Neural crest cell (in vitro differentiated cells): ENCODE results near the gene ZNF524. TPM values are rescaled to one million over a fixed set of nuclear protein-coding genes. Genes with fewer than 3 reads are reported as not detected.
A peak's percentile ranks its signal among the peaks of the same experiment; 100 is the strongest.
"Not testable (repeated sequence)": the region's sequence is repeated elsewhere in the genome, so short reads cannot be mapped to it uniquely, and the experiment has no call there.

ENCODE experiments used
- DNase-seq: peaks from one replicate; pipeline ENCODE4 v3.0.0; 2021; ENCODE audit warnings: low read depth, mixed read lengths, low spot score
- H3K27ac Mint-ChIP-seq: one replicate; pipeline ENCODE4 v1.8.0; 2021; ENCODE audit warnings: mild to moderate bottlenecking, mixed read lengths; ENCODE audit not compliant: unreplicated experiment
- H3K27me3 Mint-ChIP-seq: 2 replicates; pipeline ENCODE4 v1.8.0; 2021; ENCODE audit warnings: low read depth, mild to moderate bottlenecking, mixed read lengths
- H3K36me3 Mint-ChIP-seq: 2 replicates; pipeline ENCODE4 v1.8.0; 2021; ENCODE audit warnings: low read depth, mild to moderate bottlenecking, mixed read lengths
- H3K4me1 Mint-ChIP-seq: 2 replicates; pipeline ENCODE4 v1.8.0; 2021; ENCODE audit warnings: mixed read lengths
- H3K4me3 Mint-ChIP-seq: one replicate; pipeline ENCODE4 v1.8.0; 2021; ENCODE audit warnings: mild to moderate bottlenecking, mixed read lengths
- H3K9me3 Mint-ChIP-seq: 2 replicates; pipeline ENCODE4 v1.8.0; 2021; ENCODE audit warnings: mixed read lengths
- CTCF ChIP-seq: fragments of 200-600 bp; sonication (generic); conservative IDR thresholded peaks from 2 replicates; pipeline ENCODE4 v1.5.0; 2021; ENCODE audit warnings: antibody characterized with exemption, mild to moderate bottlenecking
- total RNA-seq: library from RNA; stranded (reverse); gene quantifications from 2 replicates; pipeline ENCODE4 v1.2.1, GENCODE V29; 2021

The ZNF524 gene
- total RNA-seq, 1 donor from 2014 or later, result 6.1 TPM

GRCh38 chr19:55567708-55568328, 32.3 kb upstream of the ZNF524 start:
- TF ChIP-seq CTCF, result no peak
- Mint-ChIP-seq H3K4me1 (no peaks in the 10 kb centered on the region), H3K36me3 (no peaks in the 10 kb centered on the region), H3K9me3 (no peaks in the 10 kb centered on the region), H3K4me3 (no peak overlapping the region), H3K27ac (no peak overlapping the region), H3K27me3 (peaks cover 6% of the 10 kb centered on the region)
- DNase-seq, result no peak

GRCh38 chr19:55569477-55569876, 30.6 kb upstream of the ZNF524 start:
- not testable (repeated sequence) for H3K9me3 Mint-ChIP-seq, H3K27ac Mint-ChIP-seq, H3K4me1 Mint-ChIP-seq, H3K27me3 Mint-ChIP-seq, H3K4me3 Mint-ChIP-seq, H3K36me3 Mint-ChIP-seq, DNase-seq

GRCh38 chr19:55573929-55574328, 26.2 kb upstream of the ZNF524 start:
- not testable (repeated sequence) for H3K27me3 Mint-ChIP-seq, H3K4me3 Mint-ChIP-seq, H3K4me1 Mint-ChIP-seq, H3K27ac Mint-ChIP-seq, H3K9me3 Mint-ChIP-seq, DNase-seq
- peaks cover 11% of the 10 kb centered on the region for H3K36me3 Mint-ChIP-seq

GRCh38 chr19:55576746-55577145, 23.3 kb upstream of the ZNF524 start:
- H3K4me3 Mint-ChIP-seq, result peak overlapping the region; percentile 86

GRCh38 chr19:55578031-55578760, 21.9 kb upstream of the ZNF524 start:
- Mint-ChIP-seq H3K4me3 (no peak overlapping the region), H3K36me3 (peaks cover 17% of the 10 kb centered on the region), H3K27me3 (no peaks in the 10 kb centered on the region), H3K4me1 (peaks cover 19% of the 10 kb centered on the region), H3K9me3 (no peaks in the 10 kb centered on the region), H3K27ac (no peak overlapping the region)
- no peak for TF ChIP-seq CTCF
- no peak for DNase-seq

More at GRCh38 chr19:55576746-55577145, 23.3 kb upstream of the ZNF524 start:
- TF ChIP-seq CTCF, result no peak
- no peaks in the 10 kb centered on the region for H3K9me3 Mint-ChIP-seq
- no peak overlapping the region for H3K27ac Mint-ChIP-seq
- peaks cover 19% of the 10 kb centered on the region for H3K4me1 Mint-ChIP-seq
- peaks cover 17% of the 10 kb centered on the region for H3K36me3 Mint-ChIP-seq
- H3K27me3 Mint-ChIP-seq, result no peaks in the 10 kb centered on the region
- no peak for DNase-seq

GRCh38 chr19:55578761-55579747, 21.0 kb upstream of the ZNF524 start:
- Mint-ChIP-seq H3K9me3 (no peaks in the 10 kb centered on the region), H3K27ac (peak overlapping the region; percentile 85), H3K4me1 (peaks cover 19% of the 10 kb centered on the region), H3K36me3 (peaks cover 17% of the 10 kb centered on the region), H3K4me3 (peak overlapping the region; percentile 93), H3K27me3 (no peaks in the 10 kb centered on the region)
- no peak for DNase-seq
- no peak for TF ChIP-seq CTCF
